ENCODE results near the gene KRT15. TPM values are rescaled to one million over a fixed set of nuclear protein-coding genes. Genes with fewer than 3 reads are reported as not detected.
A peak's percentile ranks its signal among the peaks of the same experiment; 100 is the strongest.

The KRT15 gene
- total RNA-seq, 1 donor from 2014 or later = not detected

DNA sequence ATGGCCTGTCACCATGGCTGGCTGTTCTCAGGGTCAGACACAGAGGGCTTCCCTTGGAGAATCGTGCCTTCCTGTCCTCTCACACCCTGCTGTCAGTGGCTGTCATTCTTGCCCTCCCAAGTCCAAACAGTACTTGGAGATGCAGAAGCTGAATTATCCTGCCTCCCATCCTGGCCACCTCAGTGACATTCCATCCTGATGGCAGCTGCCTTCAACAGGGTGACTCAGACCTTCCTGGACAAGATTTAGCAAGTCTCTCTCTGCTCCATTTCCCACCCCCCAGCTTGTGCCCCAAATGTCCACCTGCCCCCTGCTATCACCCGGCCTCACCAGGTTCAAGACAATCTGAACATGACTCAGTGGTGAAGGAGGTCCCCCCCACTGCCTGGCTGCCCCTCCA, 24.2 kb downstream of the KRT15 start:
- Mint-ChIP-seq H3K27me3 (ENCODE audit: low read depth) (peaks cover 3% of the 10 kb centered on the region), H3K4me1 (ENCODE audit: low read depth) (peaks cover 23% of the 10 kb centered on the region), H3K27ac (ENCODE audit: unreplicated experiment) (no peak overlapping the region), H3K9me3 (ENCODE audit: low read depth) (no peaks in the 10 kb centered on the region), H3K36me3 (ENCODE audit: low read depth) (no peaks in the 10 kb centered on the region), H3K4me3 (ENCODE audit: unreplicated experiment) (no peak overlapping the region)
- no peak for DNase-seq (ENCODE audit: low spot score)
- TF ChIP-seq, protein P1, sequence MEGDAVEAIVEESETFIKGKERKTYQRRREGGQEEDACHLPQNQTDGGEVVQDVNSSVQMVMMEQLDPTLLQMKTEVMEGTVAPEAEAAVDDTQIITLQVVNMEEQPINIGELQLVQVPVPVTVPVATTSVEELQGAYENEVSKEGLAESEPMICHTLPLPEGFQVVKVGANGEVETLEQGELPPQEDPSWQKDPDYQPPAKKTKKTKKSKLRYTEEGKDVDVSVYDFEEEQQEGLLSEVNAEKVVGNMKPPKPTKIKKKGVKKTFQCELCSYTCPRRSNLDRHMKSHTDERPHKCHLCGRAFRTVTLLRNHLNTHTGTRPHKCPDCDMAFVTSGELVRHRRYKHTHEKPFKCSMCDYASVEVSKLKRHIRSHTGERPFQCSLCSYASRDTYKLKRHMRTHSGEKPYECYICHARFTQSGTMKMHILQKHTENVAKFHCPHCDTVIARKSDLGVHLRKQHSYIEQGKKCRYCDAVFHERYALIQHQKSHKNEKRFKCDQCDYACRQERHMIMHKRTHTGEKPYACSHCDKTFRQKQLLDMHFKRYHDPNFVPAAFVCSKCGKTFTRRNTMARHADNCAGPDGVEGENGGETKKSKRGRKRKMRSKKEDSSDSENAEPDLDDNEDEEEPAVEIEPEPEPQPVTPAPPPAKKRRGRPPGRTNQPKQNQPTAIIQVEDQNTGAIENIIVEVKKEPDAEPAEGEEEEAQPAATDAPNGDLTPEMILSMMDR (IDR thresholded peaks at IDR 0.05) = no peak

DNA sequence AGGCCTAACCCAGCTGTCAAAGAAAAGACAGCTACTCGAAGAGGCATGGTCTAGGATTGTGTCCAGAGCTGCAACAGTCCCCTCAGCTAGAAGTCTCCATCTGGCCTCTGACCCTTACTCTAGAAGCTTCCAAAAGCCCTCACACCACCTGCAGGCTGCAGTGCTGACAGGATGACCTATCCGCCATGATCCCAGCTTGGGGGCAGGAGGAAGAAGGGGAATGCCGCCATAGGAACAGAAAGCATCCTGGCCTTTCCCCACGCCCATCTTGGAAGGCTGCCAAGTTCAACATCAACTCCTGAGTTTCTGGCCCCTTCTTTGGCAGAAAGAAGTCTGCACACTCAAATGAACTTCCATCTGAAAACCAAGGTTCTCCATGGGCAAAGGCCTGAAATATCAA, 25.9 kb downstream of the KRT15 start:
- H3K4me3 Mint-ChIP-seq (ENCODE audit: unreplicated experiment) = no peak overlapping the region
- no peaks in the 10 kb centered on the region for H3K36me3 Mint-ChIP-seq (ENCODE audit: low read depth)
- no peaks in the 10 kb centered on the region for H3K9me3 Mint-ChIP-seq (ENCODE audit: low read depth)
- TF ChIP-seq, protein P1 (IDR thresholded peaks at IDR 0.05) = no peak
- peak; percentile 22 for DNase-seq (ENCODE audit: low spot score)
- peaks cover 23% of the 10 kb centered on the region for H3K4me1 Mint-ChIP-seq (ENCODE audit: low read depth)
- no peak overlapping the region for H3K27ac Mint-ChIP-seq (ENCODE audit: unreplicated experiment)
- no peaks in the 10 kb centered on the region for H3K27me3 Mint-ChIP-seq (ENCODE audit: low read depth)

DNA sequence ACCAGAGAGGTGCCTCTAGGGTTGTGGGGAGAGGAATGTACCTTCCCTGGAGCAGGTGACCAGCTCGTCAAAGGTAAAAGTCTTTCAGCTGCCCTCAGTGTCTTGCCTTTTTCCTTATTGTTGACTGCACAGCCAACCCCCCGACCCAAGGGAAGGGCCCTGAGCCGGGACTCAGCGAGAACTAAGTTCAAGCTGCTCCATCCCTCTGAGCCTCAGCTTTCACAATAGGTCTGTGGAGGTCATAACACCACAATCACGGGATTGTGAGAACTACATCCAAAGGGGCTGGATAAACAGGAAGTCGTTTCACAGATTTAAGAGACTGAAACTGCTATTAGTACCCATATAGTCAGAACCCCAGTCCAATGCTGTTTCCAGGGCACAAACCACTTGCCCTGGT, 26.3 kb downstream of the KRT15 start:
- H3K27ac Mint-ChIP-seq (ENCODE audit: unreplicated experiment) = no peak overlapping the region
- no peak overlapping the region for H3K4me3 Mint-ChIP-seq (ENCODE audit: unreplicated experiment)
- H3K4me1 Mint-ChIP-seq (ENCODE audit: low read depth) = peaks cover 23% of the 10 kb centered on the region
- no peaks in the 10 kb centered on the region for H3K9me3 Mint-ChIP-seq (ENCODE audit: low read depth)
- H3K36me3 Mint-ChIP-seq (ENCODE audit: low read depth) = no peaks in the 10 kb centered on the region
- peak; percentile 22 for DNase-seq (ENCODE audit: low spot score)
- no peaks in the 10 kb centered on the region for H3K27me3 Mint-ChIP-seq (ENCODE audit: low read depth)
- TF ChIP-seq, protein P1 (IDR thresholded peaks at IDR 0.05) = no peak

DNA sequence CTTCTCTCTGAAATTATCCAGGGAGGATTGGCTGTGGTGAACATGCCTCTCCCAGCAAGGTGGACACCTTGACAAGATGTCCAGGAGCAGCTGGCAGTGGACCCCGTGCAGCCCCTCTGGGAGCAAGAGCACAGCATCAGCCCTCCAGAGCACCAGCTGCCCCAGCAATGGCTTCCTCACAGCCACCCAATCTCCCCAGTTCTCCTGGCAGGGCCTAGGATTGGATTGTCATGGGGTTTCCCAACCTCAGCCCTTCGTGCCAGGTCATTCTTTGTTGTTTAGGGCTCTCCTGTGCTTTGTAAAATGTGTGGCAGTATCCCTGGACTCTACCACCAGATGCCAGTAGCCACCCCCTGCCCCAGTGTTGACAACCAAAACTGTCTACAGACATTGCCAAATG, 27.2 kb downstream of the KRT15 start:
- Mint-ChIP-seq H3K4me1 (ENCODE audit: low read depth) (peaks cover 22% of the 10 kb centered on the region), H3K27me3 (ENCODE audit: low read depth) (peaks cover under 1% of the 10 kb centered on the region), H3K9me3 (ENCODE audit: low read depth) (no peaks in the 10 kb centered on the region), H3K4me3 (ENCODE audit: unreplicated experiment) (no peak overlapping the region), H3K27ac (ENCODE audit: unreplicated experiment) (no peak overlapping the region), H3K36me3 (ENCODE audit: low read depth) (no peaks in the 10 kb centered on the region)
- peak; percentile 56 for DNase-seq (ENCODE audit: low spot score)
- TF ChIP-seq, protein P1 (IDR thresholded peaks at IDR 0.05) = no peak

DNA sequence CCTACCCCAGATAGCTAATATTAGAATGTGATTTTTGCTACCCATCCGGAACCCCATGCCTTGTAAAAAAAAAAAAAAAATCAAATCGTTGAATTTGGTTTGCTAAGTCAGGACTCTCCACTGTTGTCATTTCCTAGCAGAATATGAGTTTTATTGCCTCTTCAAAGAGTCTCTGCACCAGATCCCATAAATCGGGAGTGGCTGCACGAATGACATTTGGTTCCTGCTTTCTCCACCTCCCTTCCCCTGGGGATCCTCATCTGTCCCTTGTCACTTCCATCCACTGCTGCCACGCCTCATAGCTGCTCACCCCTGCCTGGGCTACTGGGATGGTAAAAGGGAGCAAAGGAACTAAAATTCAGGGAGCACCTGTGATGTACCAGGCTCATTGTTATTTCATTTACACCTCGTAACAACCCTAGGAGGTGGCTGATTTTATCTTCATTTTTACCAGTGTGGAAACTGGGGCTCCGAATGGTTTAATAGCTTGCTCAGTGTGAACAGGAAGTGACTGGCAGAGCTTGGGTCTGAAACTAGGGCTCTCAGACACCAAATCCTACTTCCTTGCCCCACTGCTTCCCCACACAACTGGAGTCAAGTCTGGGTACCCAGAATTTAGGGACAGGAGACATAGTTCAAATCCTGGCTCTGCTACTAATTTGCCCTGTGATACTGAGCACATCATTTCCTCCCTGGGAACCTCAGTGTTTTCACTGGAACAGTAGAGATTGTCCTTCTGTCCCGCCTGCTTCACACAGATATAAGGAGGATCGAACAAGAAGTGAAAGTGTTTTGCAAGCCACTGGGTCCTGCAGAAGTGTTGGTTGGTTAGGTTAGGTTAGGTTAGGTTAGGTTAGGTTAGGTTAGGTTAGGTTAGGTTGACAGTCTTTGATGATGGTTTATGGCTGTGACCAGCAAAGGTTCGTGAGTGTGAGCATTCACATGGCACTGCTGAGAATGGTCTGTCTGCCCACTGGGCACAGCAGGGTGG, 28.4 kb downstream of the KRT15 start:
- peaks cover 20% of the 10 kb centered on the region for H3K4me1 Mint-ChIP-seq (ENCODE audit: low read depth)
- DNase-seq (ENCODE audit: low spot score) = peak; percentile 26
- H3K27me3 Mint-ChIP-seq (ENCODE audit: low read depth) = peaks cover 3% of the 10 kb centered on the region
- H3K27ac Mint-ChIP-seq (ENCODE audit: unreplicated experiment) = no peak overlapping the region
- no peak overlapping the region for H3K4me3 Mint-ChIP-seq (ENCODE audit: unreplicated experiment)
- no peaks in the 10 kb centered on the region for H3K9me3 Mint-ChIP-seq (ENCODE audit: low read depth)
- TF ChIP-seq, protein P1 (IDR thresholded peaks at IDR 0.05) = no peak
- no peaks in the 10 kb centered on the region for H3K36me3 Mint-ChIP-seq (ENCODE audit: low read depth)
